ENCODE measurements around the gene NFE2.
"Not testable (repeated sequence)": the region's sequence is repeated elsewhere in the genome, so short reads cannot be mapped to it uniquely, and the experiment has no call there.

NFE2 gene

GRCh38 chr12:54306925-54307741, 6.3 kb upstream of the NFE2 start:
- DNase-seq = no peak

- no peak for DNase-seq
These were observed 3.5 kb upstream of the NFE2 start for GRCh38 chr12:54304187-54304810.

- no peak for DNase-seq
These were observed 2.8 kb upstream of the NFE2 start for GRCh38 chr12:54303640-54304039.

GRCh38 chr12:54301428-54302048, 723 bp upstream of the NFE2 start:
- DNase-seq = no peak

- DNase-seq = no peak
These were observed 537 bp downstream of the NFE2 start for GRCh38 chr12:54300225-54300731.

GRCh38 chr12:54299515-54300224, 1.1 kb downstream of the NFE2 start:
- no peak for DNase-seq

GRCh38 chr12:54298904-54299303, 1.9 kb downstream of the NFE2 start:
- no peak for DNase-seq

GRCh38 chr12:54296393-54297099, 4.3 kb downstream of the NFE2 start:
- DNase-seq = no peak

GRCh38 chr12:54294953-54295566, 5.8 kb downstream of the NFE2 start:
- DNase-seq = no peak

GRCh38 chr12:54294152-54294952, 6.5 kb downstream of the NFE2 start:
- DNase-seq = no peak

- no peak for DNase-seq
These were observed 7.9 kb downstream of the NFE2 start for GRCh38 chr12:54292931-54293241.

GRCh38 chr12:54292083-54292930, 8.5 kb downstream of the NFE2 start:
- no peak for DNase-seq

- no peak for DNase-seq
These were observed 13.3 kb downstream of the NFE2 start for GRCh38 chr12:54287261-54288157.

- no peak for DNase-seq
These were observed 14.5 kb downstream of the NFE2 start for GRCh38 chr12:54286042-54287030.

- no peak for DNase-seq
These were observed 15.4 kb downstream of the NFE2 start for GRCh38 chr12:54285150-54286041.

- not testable (repeated sequence) for DNase-seq
These were observed 16.6 kb downstream of the NFE2 start for GRCh38 chr12:54284070-54284780.

Measured in right kidney (tissue), 1 donor.